SJCRH30 (cell line): Measurements from ENCODE around the gene EID1. TPM values are rescaled to one million over a fixed set of nuclear protein-coding genes. Genes with fewer than 3 reads are reported as not detected.
A peak's percentile ranks its signal among the peaks of the same experiment; 100 is the strongest.
"Not testable (repeated sequence)": the region's sequence is repeated elsewhere in the genome, so short reads cannot be mapped to it uniquely, and the experiment has no call there.

Experiments used
- DNase-seq, 2 experiments: peaks; one replicate each; pipeline ENCODE4 v3.0.0-alpha.2; 2015 to 2020
- H3K27ac ChIP-seq: fragments of 250-450 bp; sonication (Bioruptor Pico); 2 replicates; pipeline ENCODE4 v1.5.1; 2020; ENCODE audit warnings: mild to moderate bottlenecking, moderate library complexity
- H3K27me3 ChIP-seq: fragments of 250-450 bp; sonication (Bioruptor Pico); 2 replicates; pipeline ENCODE4 v1.5.1; 2020; ENCODE audit warnings: mild to moderate bottlenecking, moderate library complexity
- H3K36me3 ChIP-seq: fragments of 250-450 bp; sonication (Bioruptor Pico); 2 replicates; pipeline ENCODE4 v1.5.1; 2020; ENCODE audit warnings: mild to moderate bottlenecking, moderate library complexity
- H3K4me1 ChIP-seq: fragments of 250-450 bp; sonication (Bioruptor Pico); 2 replicates; pipeline ENCODE4 v1.5.1; 2020; ENCODE audit warnings: mild to moderate bottlenecking, moderate library complexity
- H3K4me3 ChIP-seq: fragments of 250-450 bp; sonication (Bioruptor Pico); 2 replicates; pipeline ENCODE4 v1.5.1; 2020; ENCODE audit warnings: mild to moderate bottlenecking, moderate library complexity
- H3K9me3 ChIP-seq: fragments of 250-450 bp; sonication (Bioruptor Pico); replicated peaks from 2 replicates; pipeline ENCODE4 v1.5.1; 2020; ENCODE audit warnings: mild to moderate bottlenecking, moderate library complexity
- total RNA-seq: library from RNA; depleted of rRNA; stranded (reverse); fragments of >200 nt; shearing (Covaris generic); gene quantifications from 2 replicates; pipeline ENCODE4 v1.2.3, GENCODE V29; 2014

EID1 gene
- total RNA-seq, 1 experiment from 2014 or later, result 164 TPM

DNA sequence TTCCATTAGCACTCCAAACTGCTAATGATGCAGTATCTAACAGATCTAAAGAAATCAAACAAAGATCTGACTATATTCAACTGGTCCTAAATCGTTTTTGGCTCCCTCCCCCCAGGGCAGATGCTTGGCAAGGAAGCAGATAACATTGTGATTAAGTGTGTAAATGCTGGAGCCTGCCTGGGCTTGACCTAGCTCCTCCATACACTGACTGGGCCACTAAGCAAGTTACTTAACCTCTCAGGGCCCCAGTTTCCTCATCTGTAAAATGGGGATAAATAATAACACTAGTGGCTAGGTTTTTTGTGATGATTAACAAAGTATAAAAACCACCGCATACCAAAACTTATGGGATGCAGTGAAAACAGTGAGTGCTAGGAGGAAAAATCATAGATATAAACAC lies 9.2 kb downstream of the EID1 start:
- Histone ChIP-seq H3K4me1 (no peaks in the 10 kb centered on the region), H3K27ac (no peak overlapping the region), H3K27me3 (no peaks in the 10 kb centered on the region), H3K4me3 (no peak overlapping the region), H3K9me3 (no peaks in the 10 kb centered on the region), H3K36me3 (no peaks in the 10 kb centered on the region)
- DNase-seq, result no peak

GRCh38 chr15:48888191-48888590 lies 10.3 kb downstream of the EID1 start:
- Histone ChIP-seq H3K27me3 (no peaks in the 10 kb centered on the region), H3K36me3 (no peaks in the 10 kb centered on the region), H3K4me3 (no peak overlapping the region), H3K4me1 (no peaks in the 10 kb centered on the region), H3K27ac (no peak overlapping the region), H3K9me3 (no peaks in the 10 kb centered on the region)
- no peak for DNase-seq

- Histone ChIP-seq H3K36me3 (no peaks in the 10 kb centered on the region), H3K27ac (no peak overlapping the region), H3K4me3 (no peak overlapping the region), H3K4me1 (no peaks in the 10 kb centered on the region), H3K27me3 (no peaks in the 10 kb centered on the region), H3K9me3 (no peaks in the 10 kb centered on the region)
- no peak for DNase-seq
Observed at GRCh38 chr15:48888836-48889235, 10.9 kb downstream of the EID1 start.

GRCh38 chr15:48889925-48890324 lies 12.0 kb downstream of the EID1 start:
- no peaks in the 10 kb centered on the region for H3K36me3 ChIP-seq
- H3K27me3 ChIP-seq, result no peaks in the 10 kb centered on the region
- no peaks in the 10 kb centered on the region for H3K9me3 ChIP-seq
- DNase-seq, result no peak
- no peak overlapping the region; the same call in 1 of the 2 replicates for H3K4me3 ChIP-seq
- no peaks in the 10 kb centered on the region for H3K4me1 ChIP-seq
- no peak overlapping the region for H3K27ac ChIP-seq

DNA sequence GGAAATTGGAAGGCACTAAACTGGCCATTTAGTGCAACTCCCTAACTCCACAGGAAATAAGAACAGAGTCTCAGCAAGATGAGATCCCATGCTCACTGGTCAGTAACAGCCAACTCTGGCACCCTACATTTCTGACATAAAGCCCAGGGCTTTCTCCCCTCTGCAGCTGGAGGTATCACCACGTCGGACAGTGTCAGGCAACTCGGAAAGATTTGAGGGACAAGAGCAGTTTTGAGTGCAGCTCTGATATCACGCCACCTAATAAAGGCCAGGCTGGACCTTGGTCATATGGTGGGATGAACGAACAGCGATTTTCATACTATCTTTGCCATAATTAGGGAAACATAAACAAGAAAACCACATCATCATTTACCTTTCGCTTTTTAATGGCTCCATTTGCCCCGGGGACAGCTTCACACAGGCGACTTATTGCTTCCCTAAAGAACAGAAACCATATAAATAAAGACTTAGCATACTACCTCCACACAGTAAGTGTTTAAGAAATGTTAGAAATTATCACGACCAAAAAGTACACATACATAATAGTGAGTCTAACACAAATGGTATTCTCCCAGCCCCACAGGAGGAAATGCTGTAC lies 12.5 kb downstream of the EID1 start:
- no peaks in the 10 kb centered on the region for H3K9me3 ChIP-seq
- DNase-seq, result peak in 1 of 2 experiments; percentile 32
- no peaks in the 10 kb centered on the region for H3K4me1 ChIP-seq
- H3K27ac ChIP-seq, result no peak overlapping the region
- H3K36me3 ChIP-seq, result no peaks in the 10 kb centered on the region
- H3K27me3 ChIP-seq, result no peaks in the 10 kb centered on the region
- peak overlapping the region; percentile 53 for H3K4me3 ChIP-seq

- no peaks in the 10 kb centered on the region for H3K36me3 ChIP-seq
- H3K4me1 ChIP-seq, result no peaks in the 10 kb centered on the region
- DNase-seq, result peak in 1 of 2 experiments; percentile 45
- no peak overlapping the region for H3K27ac ChIP-seq
- H3K4me3 ChIP-seq, result peak overlapping the region; percentile 53
- H3K27me3 ChIP-seq, result no peaks in the 10 kb centered on the region
- no peaks in the 10 kb centered on the region for H3K9me3 ChIP-seq
Observed at GRCh38 chr15:48891232-48891765, 13.4 kb downstream of the EID1 start.

DNA sequence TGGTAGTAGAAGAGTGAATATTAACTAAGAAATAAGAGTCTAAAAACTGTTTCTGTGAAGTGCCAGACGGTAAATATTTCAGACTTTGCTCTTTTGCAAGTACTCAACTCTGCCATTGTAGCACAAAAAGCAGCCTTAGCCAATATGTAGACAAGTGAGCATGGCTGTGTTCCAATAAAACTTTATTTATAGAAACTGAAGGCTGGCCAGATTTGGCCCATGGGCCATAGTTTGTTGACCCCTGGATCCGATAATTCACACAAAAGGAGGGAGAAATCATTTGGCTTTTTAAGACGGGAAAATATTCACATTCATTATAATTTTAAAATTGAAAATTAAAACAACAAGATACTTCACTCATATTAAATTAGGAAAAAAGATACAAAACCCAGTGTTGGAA lies 15.4 kb downstream of the EID1 start:
- Histone ChIP-seq H3K4me1 (peaks cover 6% of the 10 kb centered on the region; the same call in 1 of the 2 replicates), H3K27me3 (no peaks in the 10 kb centered on the region), H3K36me3 (no peaks in the 10 kb centered on the region), H3K9me3 (no peaks in the 10 kb centered on the region), H3K27ac (no peak overlapping the region), H3K4me3 (no peak overlapping the region)
- DNase-seq, result no peak

DNA sequence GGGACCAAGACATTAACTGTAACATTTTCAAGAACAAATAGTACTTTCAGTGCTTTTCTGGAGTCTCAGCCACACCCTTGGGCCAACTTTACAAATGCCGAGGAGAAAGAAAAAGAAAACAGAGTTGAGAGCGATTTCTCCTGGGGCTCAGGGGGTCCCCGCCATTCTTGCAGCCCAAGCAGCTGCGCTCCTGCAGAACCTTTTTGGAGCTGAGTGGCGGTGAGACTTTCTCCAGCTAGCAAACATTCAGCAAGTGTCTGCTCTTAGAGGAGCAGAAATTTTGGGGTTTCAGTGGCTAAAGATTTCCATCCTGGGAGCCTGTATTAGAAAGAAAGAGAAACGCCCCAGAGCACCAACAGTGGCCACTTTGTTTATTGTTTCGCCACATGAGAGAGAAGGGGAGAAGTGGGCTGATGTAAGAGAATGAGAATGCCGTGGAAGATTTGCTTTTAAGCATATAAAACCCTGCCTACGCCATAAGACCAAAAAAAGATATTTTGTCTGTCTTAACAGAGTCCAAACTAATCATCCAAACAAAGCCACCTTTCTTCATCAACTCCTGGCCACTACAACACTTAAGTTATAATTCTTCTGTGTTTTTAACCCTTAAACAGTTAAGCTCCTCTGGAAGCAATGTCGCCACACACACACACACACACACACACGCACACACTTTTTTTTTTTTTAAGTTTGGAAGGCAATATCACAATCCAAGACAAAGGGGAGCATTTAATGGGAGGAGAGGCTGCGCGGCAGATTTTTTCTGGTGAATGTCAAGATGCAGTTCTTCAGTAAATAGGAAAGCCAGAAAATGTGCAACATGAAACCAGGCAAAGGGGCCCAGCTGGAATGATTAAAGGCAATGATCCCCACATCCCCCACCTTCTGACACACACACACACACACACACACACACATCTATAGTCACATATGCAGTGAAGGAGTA lies 19.2 kb downstream of the EID1 start:
- Histone ChIP-seq H3K4me3 (peak overlapping the region; percentile 55), H3K27me3 (no peaks in the 10 kb centered on the region), H3K9me3 (no peaks in the 10 kb centered on the region), H3K36me3 (no peaks in the 10 kb centered on the region), H3K4me1 (peaks cover 6% of the 10 kb centered on the region; the same call in 1 of the 2 replicates), H3K27ac (peak overlapping the region; percentile 43)
- peak; percentile 22 to 66 for DNase-seq

- Histone ChIP-seq H3K27me3 (no peaks in the 10 kb centered on the region), H3K36me3 (no peaks in the 10 kb centered on the region), H3K9me3 (no peaks in the 10 kb centered on the region), H3K4me1 (peaks cover 6% of the 10 kb centered on the region; the same call in 1 of the 2 replicates), H3K27ac (no peak overlapping the region), H3K4me3 (peak overlapping the region; percentile 55)
- no peak for DNase-seq
Observed at GRCh38 chr15:48898032-48898431, 20.1 kb downstream of the EID1 start.

- Histone ChIP-seq H3K9me3 (no peaks in the 10 kb centered on the region), H3K4me3 (peak overlapping the region; percentile 55), H3K27ac (no peak overlapping the region), H3K4me1 (peaks cover 6% of the 10 kb centered on the region; the same call in 1 of the 2 replicates), H3K36me3 (no peaks in the 10 kb centered on the region), H3K27me3 (no peaks in the 10 kb centered on the region)
- no peak for DNase-seq
Observed at GRCh38 chr15:48898446-48898845, 20.5 kb downstream of the EID1 start.

DNA sequence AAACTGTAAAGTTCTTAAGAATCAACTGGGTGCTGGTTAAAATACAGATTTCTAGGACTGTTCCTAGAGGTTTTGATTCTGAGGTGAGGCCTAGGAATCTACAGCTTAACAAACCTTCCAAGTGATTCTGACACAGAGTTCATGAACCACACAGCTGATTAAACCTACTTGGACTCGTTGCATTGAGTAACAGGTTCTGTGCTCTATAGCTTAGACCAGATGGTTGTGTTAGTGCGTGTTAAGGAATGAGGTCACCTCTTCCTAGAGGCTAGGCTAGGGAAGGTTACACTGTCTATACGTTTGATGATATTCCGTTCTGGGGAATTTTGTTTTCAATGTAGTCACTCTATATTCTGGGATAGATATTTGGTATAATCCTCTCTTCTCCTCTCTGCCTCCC lies 21.9 kb downstream of the EID1 start:
- H3K27ac ChIP-seq, result no peak overlapping the region
- no peak for DNase-seq
- H3K36me3 ChIP-seq, result no peaks in the 10 kb centered on the region
- H3K9me3 ChIP-seq, result no peaks in the 10 kb centered on the region
- H3K27me3 ChIP-seq, result no peaks in the 10 kb centered on the region
- no peak overlapping the region for H3K4me3 ChIP-seq
- H3K4me1 ChIP-seq, result peaks cover 6% of the 10 kb centered on the region; the same call in 1 of the 2 replicates

DNA sequence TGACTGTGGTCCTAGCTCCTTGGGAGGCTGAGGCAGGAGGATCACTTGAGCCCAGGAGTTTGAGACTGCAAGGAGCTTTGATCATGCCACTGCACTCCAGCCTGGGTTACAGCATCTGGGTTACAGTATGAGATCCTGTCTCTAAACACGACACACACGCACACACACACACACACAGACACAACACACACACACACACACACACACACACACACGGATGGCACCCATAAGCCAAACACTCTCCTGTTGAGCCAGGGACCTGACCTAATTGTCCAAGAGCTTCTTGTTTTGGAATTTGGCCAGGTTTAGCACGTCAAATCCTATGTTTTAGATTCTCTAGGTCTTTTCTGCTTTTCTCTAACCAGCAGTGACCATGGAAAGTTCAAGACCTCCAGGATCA lies 26.8 kb downstream of the EID1 start:
- Histone ChIP-seq H3K4me3 (no peak overlapping the region), H3K27ac (no peak overlapping the region), H3K4me1 (no peaks in the 10 kb centered on the region), H3K36me3 (no peaks in the 10 kb centered on the region), H3K9me3 (no peaks in the 10 kb centered on the region), H3K27me3 (no peaks in the 10 kb centered on the region)
- no peak for DNase-seq

DNA sequence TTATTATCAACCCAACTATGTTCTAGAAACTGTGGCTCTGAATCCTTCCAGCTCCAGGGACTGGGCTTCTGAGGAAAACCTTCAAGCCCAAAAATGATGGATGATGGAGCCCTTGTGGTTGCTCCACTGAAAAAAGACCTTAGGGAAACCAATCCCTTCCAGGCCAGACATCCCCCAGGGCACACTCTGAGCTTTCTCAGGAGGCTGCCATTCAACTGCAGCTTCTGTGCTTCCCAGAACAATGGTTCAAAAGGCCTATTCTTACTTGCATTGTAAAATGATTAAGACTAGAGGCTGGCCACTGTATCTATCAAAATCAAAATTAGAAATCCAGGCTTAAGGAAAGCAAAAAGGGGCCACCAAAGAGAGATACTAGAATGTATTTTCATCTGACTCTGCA lies 27.3 kb downstream of the EID1 start:
- no peaks in the 10 kb centered on the region for H3K36me3 ChIP-seq
- H3K4me1 ChIP-seq, result no peaks in the 10 kb centered on the region
- H3K27me3 ChIP-seq, result no peaks in the 10 kb centered on the region
- H3K4me3 ChIP-seq, result no peak overlapping the region
- no peak for DNase-seq
- no peak overlapping the region for H3K27ac ChIP-seq
- no peaks in the 10 kb centered on the region for H3K9me3 ChIP-seq

DNA sequence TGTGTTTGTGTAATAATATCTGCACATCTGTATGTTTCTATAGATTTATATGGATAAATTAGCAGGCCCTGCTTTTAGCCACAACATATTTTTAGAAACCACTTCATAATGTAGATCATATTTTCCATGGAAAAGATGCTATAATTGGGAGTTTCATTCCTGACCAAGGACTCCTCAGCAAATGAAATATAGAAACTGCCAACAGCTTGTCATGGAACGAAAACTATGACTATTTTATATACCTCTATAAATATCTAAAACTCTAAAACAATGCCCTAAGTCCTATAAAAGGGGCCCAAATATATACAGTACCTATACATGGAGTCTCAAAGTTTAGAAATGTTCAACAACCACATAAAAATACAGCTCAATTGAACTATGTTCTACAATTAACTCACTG lies 27.9 kb downstream of the EID1 start:
- no peaks in the 10 kb centered on the region for H3K27me3 ChIP-seq
- H3K4me1 ChIP-seq, result no peaks in the 10 kb centered on the region
- no peak overlapping the region for H3K27ac ChIP-seq
- no peak for DNase-seq
- no peak overlapping the region for H3K4me3 ChIP-seq
- no peaks in the 10 kb centered on the region for H3K9me3 ChIP-seq
- H3K36me3 ChIP-seq, result no peaks in the 10 kb centered on the region

GRCh38 chr15:48909313-48909712 lies 31.4 kb downstream of the EID1 start:
- not testable (repeated sequence) for H3K27me3 ChIP-seq, H3K4me3 ChIP-seq, DNase-seq, H3K36me3 ChIP-seq, H3K27ac ChIP-seq, H3K9me3 ChIP-seq, H3K4me1 ChIP-seq
